ENCODE measurements around the gene CHKA. TPM values are rescaled to one million over a fixed set of nuclear protein-coding genes. Genes with fewer than 3 reads are reported as not detected.

CHKA gene
- total RNA-seq, 4 donors from 2014 or later, result 1.1 to 13.0 (median 4.2) TPM

- Histone ChIP-seq H3K27ac (no peak overlapping the region), H3K9me3 (no peaks in the 10 kb centered on the region), H3K36me3 (peaks cover 30 to 94% (median 36%) of the 10 kb centered on the region in 3 donors), H3K4me1 (peaks cover 0 to 13% (median 0%) of the 10 kb centered on the region in 3 donors), H3K27me3 (no peaks in the 10 kb centered on the region), H3K4me3 (no peak overlapping the region)
- DNase-seq, result no peak
- intact Hi-C loops (cut with DNase I), result no loop called here
- no peak for TF ChIP-seq POLR2A (IDR thresholded peaks at IDR 0.05)
- TF ChIP-seq CTCF (IDR thresholded peaks at IDR 0.05), result no peak
- 94 to 97% methylated on average over 10 of the region's 35 CpGs for WGBS, 2 donors
Observed at GRCh38 chr11:68048681-68049508, 72.3 kb downstream of the CHKA start.

GRCh38 chr11:68047437-68048290 is 73.5 kb downstream of the CHKA start:
- DNase-seq, result no peak
- no peak for TF ChIP-seq CTCF (IDR thresholded peaks at IDR 0.05)
- no peak for TF ChIP-seq POLR2A (IDR thresholded peaks at IDR 0.05)
- Histone ChIP-seq H3K27me3 (no peaks in the 10 kb centered on the region), H3K4me3 (no peak overlapping the region), H3K9me3 (no peaks in the 10 kb centered on the region), H3K36me3 (peaks cover 38 to 98% (median 40%) of the 10 kb centered on the region in 3 donors), H3K27ac (no peak overlapping the region), H3K4me1 (peaks cover 0 to 25% (median 7%) of the 10 kb centered on the region in 3 donors)
- intact Hi-C loops (cut with DNase I), result no loop called here
- whole genome bisulfite sequencing, 2 donors, result 47 to 90% methylated on average over 4 to 24 of the region's 37 CpGs

GRCh38 chr11:68044898-68045351 is 76.3 kb downstream of the CHKA start:
- peaks cover 24 to 82% (median 35%) of the 10 kb centered on the region in 3 donors for H3K36me3 ChIP-seq
- no peak overlapping the region for H3K27ac ChIP-seq
- no peak overlapping the region for H3K4me3 ChIP-seq
- intact Hi-C loops (cut with DNase I), result no loop called here
- no peak for TF ChIP-seq POLR2A (IDR thresholded peaks at IDR 0.05)
- no peak for TF ChIP-seq CTCF (IDR thresholded peaks at IDR 0.05)
- H3K4me1 ChIP-seq, result peaks cover 16 to 52% (median 28%) of the 10 kb centered on the region in 3 donors
- no peak for DNase-seq
- H3K9me3 ChIP-seq, result no peaks in the 10 kb centered on the region
- 93 to 100% methylated on average over 1 to 8 of the region's 18 CpGs for WGBS, 2 donors
- H3K27me3 ChIP-seq, result no peaks in the 10 kb centered on the region

GRCh38 chr11:68044145-68044813 is 76.9 kb downstream of the CHKA start:
- intact Hi-C loops (cut with DNase I), result no loop called here
- no peaks in the 10 kb centered on the region for H3K9me3 ChIP-seq
- no peak overlapping the region for H3K27ac ChIP-seq
- H3K36me3 ChIP-seq, result peaks cover 19 to 75% (median 30%) of the 10 kb centered on the region in 3 donors
- peaks cover 23 to 59% (median 34%) of the 10 kb centered on the region in 3 donors for H3K4me1 ChIP-seq
- H3K27me3 ChIP-seq, result no peaks in the 10 kb centered on the region
- DNase-seq, result no peak
- 63 to 100% methylated on average over 1 to 2 of the region's 24 CpGs for WGBS, 2 donors
- TF ChIP-seq CTCF (IDR thresholded peaks at IDR 0.05) (no peak), POLR2A (IDR thresholded peaks at IDR 0.05) (no peak)
- H3K4me3 ChIP-seq, result no peak overlapping the region
